CD8-positive, alpha-beta memory T cell (primary cell): ENCODE results near the gene RHEB. TPM values are rescaled to one million over a fixed set of nuclear protein-coding genes. Genes with fewer than 3 reads are reported as not detected.

Source experiments
- CTCF ChIA-PET: fragments of 350-600 bp; sonication (Branson Sonifier 250); formaldehyde crosslinking; loops from one replicate; lab custom pipeline; 2021; ENCODE audit warnings: antibody characterized with exemption; lab: Charles Lee
- POLR2A ChIA-PET: fragments of 350-600 bp; sonication (Branson Sonifier 250); formaldehyde crosslinking; loops from one replicate; lab custom pipeline; 2021; ENCODE audit warnings: antibody characterized with exemption; lab: Charles Lee
- DNase-seq, 5 donors: peaks; one replicate each; pipeline versions ENCODE4 v3.0.0 to v3.0.0-alpha.2; 2020 to 2022; ENCODE audit warnings: mixed read lengths in 1 of 5
- H3K27ac ChIP-seq: one replicate; pipeline ENCODE4 v1.7.0; 2013; ENCODE audit warnings: low read depth, mild to moderate bottlenecking, low read length, moderate library complexity
- H3K27me3 ChIP-seq: 2 replicates; pipeline ENCODE4 v1.7.0; 2013; ENCODE audit warnings: low read length, mild to moderate bottlenecking; ENCODE audit not compliant: insufficient read depth, poor library complexity, severe bottlenecking
- H3K36me3 ChIP-seq: 2 replicates; pipeline ENCODE4 v1.7.0; 2013; ENCODE audit warnings: mild to moderate bottlenecking, low read length, moderate library complexity; ENCODE audit not compliant: insufficient read depth
- H3K4me1 ChIP-seq: 2 replicates; pipeline ENCODE4 v1.7.0; 2013; ENCODE audit warnings: mild to moderate bottlenecking, low read length, moderate library complexity; ENCODE audit not compliant: insufficient read depth
- H3K4me3 ChIP-seq: 2 replicates; pipeline ENCODE4 v1.7.0; 2013; ENCODE audit warnings: mild to moderate bottlenecking, low read length
- H3K9me3 ChIP-seq: 2 replicates; pipeline ENCODE4 v1.7.0; 2013; ENCODE audit warnings: mild to moderate bottlenecking, low read length
- H3K27ac Mint-ChIP-seq, 8 donors: one replicate each; pipeline ENCODE4 v1.8.0; 2020 to 2021; ENCODE audit warnings: mixed read lengths in 8 of 8, mild to moderate bottlenecking in 6 of 8, inconsistent platforms in 3 of 8, moderate library complexity in 3 of 8
- H3K27me3 Mint-ChIP-seq, 2 donors: one replicate each; pipeline ENCODE4 v1.8.0; 2020 to 2021; ENCODE audit warnings: mixed read lengths in 2 of 2, mild to moderate bottlenecking in 1 of 2, moderate library complexity in 1 of 2
- H3K36me3 Mint-ChIP-seq, 3 donors: one replicate each; pipeline ENCODE4 v1.8.0; 2020 to 2021; ENCODE audit warnings: mixed read lengths in 3 of 3, inconsistent platforms in 1 of 3, mild to moderate bottlenecking in 1 of 3
- H3K4me1 Mint-ChIP-seq, 3 donors: one replicate each; pipeline ENCODE4 v1.8.0; 2020 to 2021; ENCODE audit warnings: mixed read lengths in 3 of 3, inconsistent platforms in 1 of 3, mild to moderate bottlenecking in 1 of 3
- H3K4me3 Mint-ChIP-seq, 7 donors: one replicate each; pipeline ENCODE4 v1.8.0; 2020 to 2021; ENCODE audit warnings: mixed read lengths in 7 of 7, mild to moderate bottlenecking in 6 of 7, moderate library complexity in 4 of 7, inconsistent platforms in 2 of 7
- H3K9me3 Mint-ChIP-seq, 5 donors: one replicate each; pipeline ENCODE4 v1.8.0; 2020 to 2022; ENCODE audit warnings: mixed read lengths in 5 of 5, mild to moderate bottlenecking in 3 of 5, moderate library complexity in 2 of 5, inconsistent platforms in 1 of 5
- polyA plus RNA-seq: library from polyadenylated mRNA; unstranded; fragments of 300-500 nt; fragmentation: Illumina TruSeq; gene quantifications from one replicate; pipeline ENCODE4 v1.2.3, GENCODE V29; 2021
- total RNA-seq, 2 experiments: library from RNA; stranded (reverse); gene quantifications; one replicate each; pipeline ENCODE4 v1.2.3, GENCODE V29; 2021

The RHEB gene
- total and polyA plus RNA-seq, 3 experiments from 2014 or later: 53.6 to 72.2 (median 54.9) TPM

DNA sequence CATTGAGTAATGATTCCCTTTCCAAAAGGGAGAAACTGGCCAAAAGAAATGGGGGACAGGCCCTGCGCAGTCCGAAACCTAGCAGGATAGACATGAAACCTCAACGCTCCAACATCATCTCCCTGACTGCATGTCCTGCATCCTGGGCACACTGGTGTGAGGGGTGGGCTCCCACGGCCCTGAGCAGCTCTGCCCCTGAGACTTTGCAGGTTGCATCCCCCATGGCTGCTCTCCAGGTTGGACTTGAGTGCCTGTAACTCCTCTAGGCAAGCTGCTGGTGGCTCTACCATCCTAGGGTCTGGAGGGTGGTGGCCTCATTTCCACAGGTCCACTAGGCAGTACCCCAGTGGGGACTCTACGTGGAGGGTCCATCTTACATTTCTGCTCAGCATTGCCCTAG lies 63.4 kb downstream of the RHEB start:
- POLR2A ChIA-PET: no interaction called here
- no peak overlapping the region for H3K4me3 Mint-ChIP-seq

DNA sequence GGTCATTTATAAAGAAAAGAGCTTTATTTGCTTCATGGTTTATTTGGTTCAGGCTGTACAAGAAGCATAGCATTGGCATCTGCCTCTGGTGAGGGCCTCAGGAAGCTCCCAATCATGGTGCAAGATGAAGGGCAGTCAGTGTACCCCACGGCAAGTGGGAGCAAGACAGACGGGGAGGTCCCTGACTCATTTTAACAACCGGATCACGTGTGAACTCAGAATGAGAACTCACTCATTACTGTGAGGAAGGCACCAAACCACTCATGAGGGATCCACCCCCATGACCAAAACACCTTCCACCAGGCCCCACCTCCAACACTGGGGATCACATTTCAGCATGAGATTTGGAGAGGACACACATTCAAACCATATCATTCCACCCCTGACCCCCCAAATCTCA lies 64.0 kb downstream of the RHEB start:
- Histone ChIP-seq H3K4me3 (no peak overlapping the region), H3K4me1 (no peaks in the 10 kb centered on the region), H3K36me3 (no peaks in the 10 kb centered on the region), H3K27me3 (no peaks in the 10 kb centered on the region), H3K27ac (no peak overlapping the region), H3K9me3 (no peaks in the 10 kb centered on the region)
- Mint-ChIP-seq H3K4me1 (peaks cover 3 to 12% (median 5%) of the 10 kb centered on the region in 3 donors), H3K27me3 (peaks cover 3 to 4% of the 10 kb centered on the region in 2 donors), H3K36me3 (no peaks in the 10 kb centered on the region), H3K27ac (no peak overlapping the region), H3K9me3 (peaks cover 0 to 2% (median 0%) of the 10 kb centered on the region in 5 donors), H3K4me3 (no peak overlapping the region)
- ChIA-PET CTCF (no interaction called here), POLR2A (no interaction called here)
- no peak for DNase-seq

More for the DNA sequence above, 63.4 kb downstream of the RHEB start:
- Mint-ChIP-seq H3K4me1 (peaks cover 3 to 12% (median 5%) of the 10 kb centered on the region in 3 donors), H3K27me3 (peaks cover 5 to 9% of the 10 kb centered on the region in 2 donors), H3K36me3 (no peaks in the 10 kb centered on the region), H3K9me3 (peaks cover 0 to 4% (median 1%) of the 10 kb centered on the region in 5 donors), H3K27ac (no peak overlapping the region)
- no peak overlapping the region for H3K27ac ChIP-seq
- H3K9me3 ChIP-seq: no peaks in the 10 kb centered on the region
- no peak overlapping the region for H3K4me3 ChIP-seq
- no peaks in the 10 kb centered on the region for H3K4me1 ChIP-seq
- CTCF ChIA-PET: no interaction called here
- no peaks in the 10 kb centered on the region for H3K27me3 ChIP-seq
- no peaks in the 10 kb centered on the region for H3K36me3 ChIP-seq
- no peak for DNase-seq

DNA sequence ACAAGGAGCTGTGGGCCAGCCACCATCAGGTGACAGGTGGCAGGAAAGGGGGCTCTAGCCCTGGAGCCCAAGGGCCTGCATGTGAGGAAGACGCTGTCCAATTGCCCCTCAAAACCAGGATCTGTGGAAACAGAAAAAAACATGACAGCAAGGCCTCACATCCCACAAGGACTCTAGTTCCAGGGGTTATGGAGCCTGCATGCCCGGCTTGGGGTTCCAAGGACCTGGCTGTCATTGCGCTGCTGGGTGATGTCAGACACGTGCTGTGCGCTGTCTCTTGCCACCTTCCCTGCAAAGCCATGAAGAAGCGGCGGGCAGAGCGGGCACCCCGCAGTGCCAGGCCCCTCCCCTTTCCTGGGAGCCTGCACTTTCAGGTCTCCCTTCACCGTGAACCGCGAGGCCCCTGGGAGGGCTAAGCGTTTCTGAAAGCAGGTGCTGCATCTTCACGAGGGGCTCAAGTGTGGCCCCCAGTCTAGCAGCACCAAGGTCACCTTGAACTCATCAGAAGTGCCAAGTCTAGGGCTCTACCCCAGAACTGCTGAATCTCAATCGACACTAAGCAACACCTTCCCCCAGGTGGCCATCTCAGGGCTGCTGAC lies 64.7 kb downstream of the RHEB start:
- no peak overlapping the region for H3K4me3 ChIP-seq
- no peaks in the 10 kb centered on the region for H3K9me3 ChIP-seq
- CTCF ChIA-PET: no interaction called here
- no peaks in the 10 kb centered on the region for H3K36me3 Mint-ChIP-seq
- no peaks in the 10 kb centered on the region for H3K27me3 ChIP-seq
- H3K4me3 Mint-ChIP-seq: no peak overlapping the region
- peaks cover 3 to 12% (median 5%) of the 10 kb centered on the region in 3 donors for H3K4me1 Mint-ChIP-seq
- no peak for DNase-seq
- H3K36me3 ChIP-seq: no peaks in the 10 kb centered on the region
- H3K27ac Mint-ChIP-seq: no peak overlapping the region
- H3K4me1 ChIP-seq: no peaks in the 10 kb centered on the region
- peaks cover 3 to 4% of the 10 kb centered on the region in 2 donors for H3K27me3 Mint-ChIP-seq
- POLR2A ChIA-PET: no interaction called here
- no peak overlapping the region for H3K27ac ChIP-seq
- H3K9me3 Mint-ChIP-seq: peaks cover 0 to 2% (median 0%) of the 10 kb centered on the region in 5 donors

GRCh38 chr7:151454305-151454704 lies 65.4 kb downstream of the RHEB start:
- Histone ChIP-seq H3K27me3 (no peaks in the 10 kb centered on the region), H3K4me3 (no peak overlapping the region), H3K9me3 (no peaks in the 10 kb centered on the region), H3K27ac (no peak overlapping the region), H3K4me1 (no peaks in the 10 kb centered on the region), H3K36me3 (no peaks in the 10 kb centered on the region)
- Mint-ChIP-seq H3K27ac (peak overlapping the region in 1 of 8 donors; percentile 59), H3K9me3 (peaks cover 0 to 2% (median 0%) of the 10 kb centered on the region in 5 donors), H3K27me3 (peaks cover 4 to 8% of the 10 kb centered on the region in 2 donors), H3K4me3 (no peak overlapping the region), H3K4me1 (peaks cover 3 to 12% (median 5%) of the 10 kb centered on the region in 3 donors), H3K36me3 (no peaks in the 10 kb centered on the region)
- DNase-seq: no peak
- POLR2A ChIA-PET: no interaction called here
- CTCF ChIA-PET: no interaction called here

- ChIA-PET CTCF (interaction anchor here (1.4 kb wide), 1 partner anchor 87 kb away, joined by 3 read pairs; no protein-coding TSS in a partner anchor), POLR2A (no interaction called here)
- H3K36me3 ChIP-seq: no peaks in the 10 kb centered on the region
- peaks cover 7% of the 10 kb centered on the region for H3K4me1 ChIP-seq
- no peaks in the 10 kb centered on the region for H3K36me3 Mint-ChIP-seq
- H3K4me3 Mint-ChIP-seq: peak overlapping the region in 2 of 7 donors; percentile 6 to 52
- DNase-seq: no peak
- H3K27me3 ChIP-seq: no peaks in the 10 kb centered on the region
- H3K27me3 Mint-ChIP-seq: peaks cover 4 to 8% of the 10 kb centered on the region in 2 donors
- no peak overlapping the region for H3K4me3 ChIP-seq
- H3K4me1 Mint-ChIP-seq: peaks cover 3 to 12% (median 5%) of the 10 kb centered on the region in 3 donors
- no peak overlapping the region for H3K27ac ChIP-seq
- H3K27ac Mint-ChIP-seq: peak overlapping the region in 1 of 8 donors; percentile 61
- no peaks in the 10 kb centered on the region for H3K9me3 ChIP-seq
- no peaks in the 10 kb centered on the region for H3K9me3 Mint-ChIP-seq
Measured at GRCh38 chr7:151453326-151453791, 66.3 kb downstream of the RHEB start.

DNA sequence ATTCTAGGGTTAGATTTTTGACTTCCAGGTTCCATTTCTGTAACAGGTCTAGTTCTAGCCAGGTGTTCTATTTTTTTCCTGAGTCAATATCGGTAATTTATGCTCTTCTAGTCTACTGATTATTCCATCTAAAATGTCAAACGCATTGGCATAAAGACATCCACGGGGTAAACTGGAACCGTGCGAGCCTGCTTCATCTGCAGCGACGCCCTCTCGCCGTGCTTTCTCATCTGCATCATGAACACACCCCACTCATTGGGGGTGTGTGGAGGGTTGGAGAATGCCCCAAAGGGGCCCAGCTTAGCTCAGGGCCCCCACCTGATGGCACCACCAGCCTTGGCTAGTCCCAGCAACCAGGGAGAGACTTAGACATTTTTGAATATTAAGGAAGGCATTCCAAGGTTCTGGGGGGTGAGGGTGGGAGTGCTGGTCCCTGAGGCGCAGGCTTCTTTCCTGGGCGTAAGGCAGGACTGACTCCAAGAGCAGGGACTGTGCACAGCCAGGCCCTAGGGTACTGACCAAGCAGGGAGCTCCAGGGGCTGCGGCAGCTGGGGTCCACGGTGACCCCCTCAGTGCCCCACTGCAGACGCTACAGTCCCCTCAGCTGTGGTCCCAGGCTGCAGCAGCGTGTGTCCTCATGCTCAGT lies 66.9 kb downstream of the RHEB start:
- peaks cover 3 to 12% (median 5%) of the 10 kb centered on the region in 3 donors for H3K4me1 Mint-ChIP-seq
- H3K9me3 Mint-ChIP-seq: no peaks in the 10 kb centered on the region
- Histone ChIP-seq H3K27ac (no peak overlapping the region), H3K4me3 (no peak overlapping the region), H3K36me3 (no peaks in the 10 kb centered on the region), H3K27me3 (no peaks in the 10 kb centered on the region), H3K4me1 (peaks cover 7% of the 10 kb centered on the region), H3K9me3 (no peaks in the 10 kb centered on the region)
- H3K27ac Mint-ChIP-seq: no peak overlapping the region
- POLR2A ChIA-PET: no interaction called here
- no peak for DNase-seq
- H3K27me3 Mint-ChIP-seq: peaks cover 4 to 8% of the 10 kb centered on the region in 2 donors
- no peaks in the 10 kb centered on the region for H3K36me3 Mint-ChIP-seq
- no peak overlapping the region for H3K4me3 Mint-ChIP-seq
- CTCF ChIA-PET: interaction anchor here (0.8 to 1.4 kb wide), 2 partner anchors 87 to 138 kb away, joined by 3 read pairs; no protein-coding TSS in a partner anchor

DNA sequence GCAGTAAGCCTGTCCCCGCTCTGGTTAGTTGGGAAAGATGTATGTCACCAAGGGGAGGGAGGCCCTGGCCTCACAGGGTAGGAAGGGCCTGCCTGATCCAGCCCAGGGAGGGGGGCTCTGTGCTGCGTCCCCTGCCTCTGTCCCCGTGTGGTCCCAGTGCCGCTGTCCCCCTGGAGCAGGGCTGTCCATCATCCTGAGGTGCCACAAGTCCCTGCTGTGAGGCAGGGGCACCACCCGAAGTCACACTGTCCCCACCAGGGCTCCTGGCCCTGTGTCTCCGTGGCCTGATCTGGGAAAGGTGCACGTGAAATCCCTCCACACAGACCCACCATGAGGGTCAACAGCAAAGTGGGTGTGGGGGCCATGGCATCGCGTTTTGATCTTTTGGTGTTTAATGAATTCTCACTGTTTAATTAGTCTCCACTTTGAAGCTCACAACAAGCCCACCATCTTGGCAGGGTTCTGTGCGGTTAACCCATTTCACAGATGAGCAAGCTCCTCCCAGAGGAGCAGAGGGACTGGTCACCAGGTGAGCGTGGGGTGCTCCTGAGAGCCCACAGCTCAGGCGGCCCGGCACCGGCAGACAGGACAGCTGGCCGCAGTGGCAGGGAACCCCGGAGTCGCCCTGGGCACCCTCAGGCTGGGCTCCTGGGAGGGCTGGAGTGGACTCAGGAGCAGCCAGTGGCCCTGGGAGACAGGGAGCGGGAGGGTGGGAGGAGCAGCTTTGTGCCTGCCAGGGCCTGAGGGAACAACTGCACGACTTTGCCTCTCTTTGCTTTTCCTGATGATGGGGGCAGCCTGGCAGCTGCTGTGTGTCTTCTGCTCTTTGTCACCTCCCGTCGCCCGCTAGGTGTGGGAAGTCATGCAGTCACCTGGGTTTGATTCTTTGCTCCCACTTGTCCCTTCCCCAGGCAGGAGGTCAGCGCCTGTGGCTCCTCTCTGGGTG lies 67.8 kb downstream of the RHEB start:
- no peak overlapping the region for H3K4me3 ChIP-seq
- Mint-ChIP-seq H3K4me1 (peaks cover 3 to 4% (median 4%) of the 10 kb centered on the region in 3 donors), H3K4me3 (no peak overlapping the region), H3K36me3 (no peaks in the 10 kb centered on the region), H3K27ac (peak overlapping the region in 1 of 8 donors; percentile 41), H3K9me3 (no peaks in the 10 kb centered on the region), H3K27me3 (peaks cover 4 to 8% of the 10 kb centered on the region in 2 donors)
- H3K27ac ChIP-seq: no peak overlapping the region
- no peaks in the 10 kb centered on the region for H3K36me3 ChIP-seq
- DNase-seq: no peak
- H3K9me3 ChIP-seq: no peaks in the 10 kb centered on the region
- H3K27me3 ChIP-seq: no peaks in the 10 kb centered on the region
- ChIA-PET POLR2A (no interaction called here), CTCF (interaction anchor here (0.8 to 5.9 kb wide), 4 partner anchors 9 to 137 kb away, joined by 3 to 138 read pairs (median 24); no protein-coding TSS in a partner anchor)
- peaks cover 7% of the 10 kb centered on the region for H3K4me1 ChIP-seq
